GM21528 (cell line): ENCODE data around the gene NKX2-3.

Experiments
- ATAC-seq: cut with Tn5 transposase; IDR thresholded peaks from one replicate; pipeline ENCODE4 v1.9.1; 2021; ENCODE audit warnings: mild to moderate bottlenecking, moderate library complexity; ENCODE audit not compliant: unreplicated experiment, low FRiP score

The NKX2-3 gene

GRCh38 chr10:99532687-99533495 is at the start of gene NKX2-3:
Gene NKX2-3 (plus strand): TSS chr10:99532942. CDS start chr10:99533132, 190 bp downstream.
- no peak for ATAC-seq

DNA sequence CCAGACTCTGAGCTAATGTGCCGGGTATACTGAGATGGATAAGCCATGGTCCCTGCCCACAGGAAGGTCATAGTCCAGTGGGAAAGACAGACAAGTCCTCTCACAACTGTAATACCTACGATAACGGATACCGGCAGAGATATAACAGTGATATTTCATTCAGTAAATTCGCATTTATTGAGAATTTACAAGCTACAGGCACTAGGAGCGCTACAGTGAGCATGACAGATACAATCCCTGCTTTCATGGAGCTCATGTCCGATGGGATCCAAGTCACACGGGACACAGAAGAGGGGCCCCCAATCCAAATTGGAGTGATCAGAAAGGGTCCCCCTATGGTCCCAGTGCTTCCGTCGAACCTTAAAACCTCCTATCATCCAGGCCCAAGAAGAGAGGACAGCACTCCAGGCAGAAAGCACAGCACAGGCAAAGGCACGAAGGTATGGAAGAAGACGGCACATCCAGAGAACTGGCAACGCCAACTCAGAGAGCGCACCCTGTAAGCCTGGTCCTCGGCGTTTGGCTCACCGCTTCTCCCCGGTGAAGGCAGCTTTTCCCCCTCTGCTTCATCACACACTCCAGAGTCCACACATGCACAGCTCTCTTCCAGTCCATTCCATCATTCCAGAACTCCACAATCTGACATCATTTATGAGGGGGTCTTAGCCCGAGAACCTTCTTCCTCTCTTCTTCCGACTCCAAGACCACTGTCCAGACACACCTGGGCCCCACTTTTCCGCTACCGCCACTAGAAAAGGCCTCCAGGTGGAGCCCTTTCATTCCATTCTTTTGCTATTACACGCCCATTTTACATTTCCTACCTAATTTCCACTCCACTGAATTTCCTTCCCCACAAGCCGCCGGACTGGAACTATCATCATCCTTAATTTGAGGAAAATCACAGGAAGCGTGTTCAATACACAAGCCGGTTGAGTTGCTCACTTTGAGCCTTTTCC is 47.8 kb upstream of the NKX2-3 start:
- no peak for ATAC-seq

GRCh38 chr10:99487125-99487807 is 45.5 kb upstream of the NKX2-3 start:
- ATAC-seq, result no peak

DNA sequence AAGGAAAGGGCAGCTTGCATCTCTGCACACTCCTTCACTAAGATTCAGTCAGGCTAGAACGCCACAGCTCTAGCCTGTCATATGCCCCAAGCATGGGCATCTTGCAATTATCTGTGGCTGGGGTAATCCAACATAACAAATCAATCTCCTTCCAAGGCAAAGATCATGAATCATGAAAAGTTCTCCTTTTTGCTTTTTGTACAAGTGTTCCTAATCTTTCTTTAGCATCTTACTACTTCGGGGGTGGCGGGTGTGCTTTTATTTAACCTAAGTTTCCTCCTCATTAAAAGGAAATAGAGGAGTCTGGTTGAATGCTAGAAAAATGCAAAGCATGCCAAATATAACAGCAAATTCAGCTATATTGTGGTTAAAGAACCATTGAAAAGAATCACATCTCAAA is 43.5 kb upstream of the NKX2-3 start:
- ATAC-seq, result no peak

- ATAC-seq, result no peak
Observed at GRCh38 chr10:99497343-99498025, 35.3 kb upstream of the NKX2-3 start.

DNA sequence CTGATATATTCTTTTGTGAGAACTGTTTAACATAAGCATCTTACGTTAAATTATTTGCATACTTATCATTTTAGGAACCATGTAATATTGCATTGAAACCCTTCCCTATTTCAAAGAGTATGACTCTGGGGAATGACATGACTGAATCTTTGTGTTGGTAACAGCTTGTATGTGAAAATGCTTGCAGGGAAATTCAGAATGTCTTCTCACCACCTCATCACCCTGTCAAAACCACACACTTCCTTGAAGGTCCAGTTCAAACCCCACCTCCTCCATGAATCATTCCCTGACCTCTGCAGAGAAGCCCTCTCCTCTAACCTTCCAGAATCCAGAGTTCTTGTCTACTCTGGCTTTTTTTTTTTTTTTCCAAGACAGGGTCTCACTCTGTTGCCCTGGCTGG is 26.3 kb upstream of the NKX2-3 start:
- no peak for ATAC-seq

- ATAC-seq, result no peak
Observed at GRCh38 chr10:99507265-99507664, 25.5 kb upstream of the NKX2-3 start.

DNA sequence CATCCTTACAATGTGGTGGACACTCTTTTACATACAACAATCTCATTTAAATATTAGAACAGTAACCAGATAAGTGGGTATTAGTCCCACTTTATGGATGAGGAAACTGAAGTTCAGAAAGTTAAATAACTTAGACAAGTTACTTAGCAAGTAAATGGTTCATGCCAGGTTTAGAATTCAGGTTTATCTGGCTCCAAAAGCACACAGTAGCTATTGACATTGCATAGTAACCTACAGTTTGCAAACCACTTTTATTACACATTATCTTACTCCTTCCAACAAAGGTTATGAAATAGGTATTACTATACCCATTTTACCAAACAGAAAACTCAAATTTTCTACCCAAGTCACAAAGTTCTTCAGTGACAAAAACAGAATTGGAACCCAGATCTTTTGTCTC is 19.7 kb upstream of the NKX2-3 start:
- ATAC-seq, result no peak

- ATAC-seq, result no peak
Observed at GRCh38 chr10:99519690-99520039, 13.1 kb upstream of the NKX2-3 start.

GRCh38 chr10:99520040-99520846 is 12.5 kb upstream of the NKX2-3 start:
- no peak for ATAC-seq

GRCh38 chr10:99520847-99521764 is 11.6 kb upstream of the NKX2-3 start:
- ATAC-seq, result no peak

DNA sequence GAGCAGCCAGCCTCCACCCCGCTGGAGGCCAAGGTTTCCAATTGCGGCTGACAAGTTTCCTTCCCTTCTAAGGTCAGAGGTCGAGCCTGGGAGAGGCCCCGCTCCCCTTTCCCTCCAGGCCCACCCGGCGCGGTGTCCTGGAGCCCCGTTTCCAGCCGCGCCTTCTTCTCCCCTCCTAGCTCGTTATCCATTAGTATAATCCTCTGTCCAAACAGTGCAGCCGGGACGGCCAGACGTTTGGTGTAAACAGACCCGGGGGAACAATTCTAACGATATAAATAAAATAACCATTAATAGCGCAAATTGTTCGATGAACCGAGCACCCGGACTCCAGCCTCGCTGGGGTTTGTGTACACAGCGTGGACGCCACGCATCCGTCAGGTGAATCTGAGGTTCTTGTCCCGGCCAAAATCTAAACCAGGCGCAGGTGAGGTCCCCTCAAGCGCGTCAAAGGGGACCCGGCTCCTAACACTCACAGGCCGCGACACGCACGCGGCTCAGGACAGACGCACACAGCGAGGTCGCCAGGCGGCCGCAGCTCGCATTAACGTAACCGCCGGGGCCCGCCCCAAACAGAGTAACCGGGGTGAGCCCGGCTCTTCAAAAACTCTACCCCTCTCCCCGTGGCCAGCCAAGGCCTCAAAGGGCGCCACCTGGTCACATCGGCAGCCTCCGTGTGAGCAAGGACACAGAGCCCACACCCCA is 10.8 kb upstream of the NKX2-3 start:
- no peak for ATAC-seq

DNA sequence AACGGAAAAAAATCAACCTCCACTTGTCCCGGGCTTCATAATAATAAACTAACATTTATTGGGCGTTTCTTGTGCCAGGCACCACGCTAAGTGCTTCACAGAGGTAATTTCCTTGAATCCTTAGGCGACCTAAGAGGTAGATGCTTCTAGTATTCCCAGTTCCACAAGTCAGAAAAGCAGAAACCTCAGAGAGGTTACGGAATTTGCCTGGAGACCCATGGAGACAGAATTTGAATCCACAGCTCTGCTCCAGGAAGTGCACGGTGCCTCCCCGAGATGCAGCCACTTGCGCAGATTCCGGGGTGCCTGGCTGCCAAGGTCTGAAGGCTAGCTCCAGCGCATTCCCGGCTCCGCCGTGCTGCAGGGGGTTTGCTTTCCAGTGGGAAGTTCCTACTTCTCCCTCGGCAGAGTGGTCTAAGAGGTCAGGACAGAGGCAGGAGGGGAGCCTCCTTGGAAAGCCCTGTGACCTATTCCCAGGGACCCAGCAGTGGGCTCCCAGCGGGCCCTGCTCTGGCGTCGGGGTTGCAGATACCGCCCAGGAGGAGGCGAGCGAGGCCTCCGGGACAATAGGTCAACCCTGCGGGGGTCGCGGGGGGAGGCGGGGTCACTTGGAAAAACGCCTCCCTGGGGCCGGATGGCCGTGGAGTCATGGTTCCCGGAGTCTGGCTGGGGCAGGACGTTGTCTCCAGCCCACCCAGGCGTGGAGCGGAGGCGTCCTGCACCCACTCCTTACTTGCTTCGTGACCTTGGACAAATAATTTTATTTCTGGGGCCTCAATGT is 10.1 kb upstream of the NKX2-3 start:
- no peak for ATAC-seq

- no peak for ATAC-seq
Observed at GRCh38 chr10:99523251-99523773, 9.4 kb upstream of the NKX2-3 start.

DNA sequence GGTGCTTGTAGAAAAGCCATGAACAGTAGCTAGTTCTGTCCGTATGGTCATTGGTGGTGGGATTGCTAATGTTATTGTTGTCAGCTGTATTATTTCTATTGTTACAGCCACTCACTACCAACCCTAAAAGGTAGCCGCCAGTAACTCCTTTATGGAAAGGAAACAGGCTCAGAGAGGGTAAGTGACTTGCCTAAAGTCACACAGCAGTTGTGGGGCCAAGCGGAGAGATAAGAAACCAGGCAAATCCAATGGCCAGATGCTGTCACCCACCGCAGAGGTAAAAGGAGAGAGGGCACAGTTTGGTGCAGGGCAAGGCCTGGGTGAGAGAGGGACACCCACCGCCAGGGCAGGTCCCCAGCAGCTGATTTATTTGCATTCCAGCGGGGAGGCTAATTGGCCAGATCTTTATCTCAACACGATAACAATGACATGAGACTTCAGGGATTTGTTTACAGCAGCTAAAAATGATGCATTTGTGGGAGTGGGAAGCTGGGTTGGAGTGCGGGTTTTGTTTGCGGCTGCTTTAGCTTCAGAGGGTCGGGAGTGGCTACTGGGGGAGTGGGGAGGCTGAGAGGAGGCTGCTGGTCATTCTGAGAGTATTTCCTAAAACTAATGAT is 8.6 kb upstream of the NKX2-3 start:
- no peak for ATAC-seq

- ATAC-seq, result no peak
Observed at GRCh38 chr10:99524736-99525380, 7.9 kb upstream of the NKX2-3 start.
